Measurements from ENCODE around the gene NXPH3. TPM values are rescaled to one million over a fixed set of nuclear protein-coding genes. Genes with fewer than 3 reads are reported as not detected.
A peak's percentile ranks its signal among the peaks of the same experiment; 100 is the strongest.

NXPH3 gene
- total and polyA plus RNA-seq, 9 of the 15 experiments (the other 6 are each of a cell fraction or from before 2014, with no cell fraction given), result 0.04 to 0.27 (median 0.07) TPM; not detected in 2

- no peak for TF ChIP-seq ZNF318 (IDR thresholded peaks at IDR 0.05; ENCODE audit: borderline replicate concordance in 1 of 2, low read depth in 1 of 2)
- TF ChIP-seq ZBTB26 (CRISPR knock-in tag; IDR thresholded peaks at IDR 0.05), result no peak
- no peak for TF ChIP-seq NR3C1 (CRISPR knock-in tag; IDR thresholded peaks at IDR 0.05)
- no peak for TF ChIP-seq ZNF12 (CRISPR knock-in tag; IDR thresholded peaks at IDR 0.05)
- no peak for TF ChIP-seq E4F1 (CRISPR knock-in tag; IDR thresholded peaks at IDR 0.05; ENCODE audit: borderline replicate concordance)
- peak; percentile 46; the same call in 1 of the 2 replicates for TF ChIP-seq TCF3 (CRISPR knock-in tag; IDR thresholded peaks at IDR 0.05)
- TF ChIP-seq TSHZ1 (CRISPR knock-in tag; IDR thresholded peaks at IDR 0.05), result no peak
- TF ChIP-seq BCL6 (CRISPR knock-in tag; IDR thresholded peaks at IDR 0.05), result no peak
- TF ChIP-seq ZNF696 (CRISPR knock-in tag; conservative IDR thresholded peaks at IDR 0.05), result no peak
Measured at GRCh38 chr17:49577650-49577934, 1.9 kb downstream of the NXPH3 start (continued).

All from K562 (cell line).